CD14-positive monocyte (primary cell): ENCODE results near the gene ADORA2B. TPM values are rescaled to one million over a fixed set of nuclear protein-coding genes. Genes with fewer than 3 reads are reported as not detected.
"Not testable (repeated sequence)": the region's sequence is repeated elsewhere in the genome, so short reads cannot be mapped to it uniquely, and the experiment has no call there.

Source experiments
- DNase-seq, 3 donors: peaks; one replicate each; pipeline ENCODE4 v3.0.0-alpha.2; 2011 to 2022
- H2AFZ ChIP-seq: 2 replicates; pipeline ENCODE4 v1.6.0; 2012; ENCODE audit warnings: mild to moderate bottlenecking, low read depth, low read length, inconsistent platforms; ENCODE audit not compliant: insufficient read depth, poor library complexity, severe bottlenecking
- H3K27ac ChIP-seq, 2 donors: 1 replicate in 1 of 2; 2 replicates in 1 of 2; pipeline ENCODE4 v1.5.1; 2012 to 2013; ENCODE audit warnings: low read length in 2 of 2, control low read depth in 1 of 2, inconsistent platforms in 1 of 2, low read depth in 1 of 2, mild to moderate bottlenecking in 1 of 2
- H3K27me3 ChIP-seq, 2 donors: one replicate each; pipeline versions ENCODE4 v1.6.0 to v1.6.1; 2011 to 2013; ENCODE audit warnings: low read length in 2 of 2; ENCODE audit not compliant: control insufficient read depth in 2 of 2, insufficient read depth in 2 of 2
- H3K36me3 ChIP-seq, 2 donors: replicated peaks in 1 of 2; 1 replicate in 1 of 2; 2 replicates in 1 of 2; pipeline versions ENCODE4 v1.5.1 to v1.6.1; 2012 to 2013; ENCODE audit warnings: low read length in 2 of 2, control low read depth in 1 of 2, inconsistent platforms in 1 of 2, mild to moderate bottlenecking in 1 of 2; ENCODE audit not compliant: insufficient read depth in 2 of 2, control insufficient read depth in 1 of 2
- H3K4me1 ChIP-seq, 2 donors: 1 replicate in 1 of 2; 2 replicates in 1 of 2; pipeline versions ENCODE4 v1.5.1 to v1.6.1; 2012 to 2013; ENCODE audit warnings: low read length in 2 of 2, control low read depth in 1 of 2, inconsistent platforms in 1 of 2, mild to moderate bottlenecking in 1 of 2, moderate library complexity in 1 of 2; ENCODE audit not compliant: insufficient read depth in 2 of 2, control insufficient read depth in 1 of 2
- H3K4me2 ChIP-seq: replicated peaks from 2 replicates; pipeline ENCODE3; 2012; ENCODE audit warnings: low read length, moderate library complexity, mild to moderate bottlenecking; ENCODE audit not compliant: poor library complexity, severe bottlenecking; ENCODE audit errors: extremely low read depth
- H3K4me3 ChIP-seq, 3 experiments: fragments of 200-600 bp in 1 of 3; sonication (generic) in 1 of 3; replicated peaks in 1 of 3; 1 replicate in 2 of 3; 2 replicates in 1 of 3; pipeline ENCODE4 v1.5.1; 2011 to 2013; ENCODE audit warnings: low read length in 3 of 3, mild to moderate bottlenecking in 3 of 3, control low read depth in 2 of 3, low read depth in 2 of 3, inconsistent platforms in 1 of 3, moderate library complexity in 1 of 3
- H3K79me2 ChIP-seq: 2 replicates; pipeline ENCODE4 v1.6.0; 2012; ENCODE audit warnings: mild to moderate bottlenecking, control low read depth, inconsistent platforms, low read length, moderate library complexity; ENCODE audit not compliant: insufficient read depth
- H3K9ac ChIP-seq: 2 replicates; pipeline ENCODE4 v1.6.0; 2017; ENCODE audit warnings: low read length, mild to moderate bottlenecking; ENCODE audit not compliant: insufficient read depth, poor library complexity, severe bottlenecking
- H3K9me3 ChIP-seq, 2 donors: replicated peaks in 1 of 2; 1 replicate in 1 of 2; 2 replicates in 1 of 2; pipeline versions ENCODE4 v1.5.1 to v1.6.1; 2012 to 2013; ENCODE audit warnings: low read length in 2 of 2, control low read depth in 1 of 2; ENCODE audit not compliant: control insufficient read depth in 1 of 2, insufficient read depth in 1 of 2
- H4K20me1 ChIP-seq: 2 replicates; pipeline ENCODE4 v1.6.0; 2012; ENCODE audit warnings: mild to moderate bottlenecking, low read length, control low read depth, moderate library complexity; ENCODE audit not compliant: insufficient read depth
- H3K27ac Mint-ChIP-seq, 7 donors: one replicate each; pipeline ENCODE4 v1.8.0; 2020; ENCODE audit warnings: mild to moderate bottlenecking in 7 of 7, mixed read lengths in 7 of 7, moderate library complexity in 6 of 7, inconsistent platforms in 2 of 7
- H3K27me3 Mint-ChIP-seq, 3 donors: one replicate each; pipeline ENCODE4 v1.8.0; 2021 to 2022; ENCODE audit warnings: low read depth in 3 of 3, mild to moderate bottlenecking in 3 of 3, mixed read lengths in 3 of 3, moderate library complexity in 3 of 3, inconsistent platforms in 1 of 3
- H3K36me3 Mint-ChIP-seq, 2 donors: one replicate each; pipeline ENCODE4 v1.8.0; 2020; ENCODE audit warnings: mixed read lengths in 2 of 2, inconsistent platforms in 1 of 2, mild to moderate bottlenecking in 1 of 2
- H3K4me1 Mint-ChIP-seq: one replicate; pipeline ENCODE4 v1.8.0; 2020; ENCODE audit warnings: mild to moderate bottlenecking, mixed read lengths
- H3K4me3 Mint-ChIP-seq, 2 donors: one replicate each; pipeline ENCODE4 v1.8.0; 2020; ENCODE audit warnings: mild to moderate bottlenecking in 2 of 2, mixed read lengths in 2 of 2, moderate library complexity in 1 of 2
- H3K9me3 Mint-ChIP-seq, 7 donors: one replicate each; pipeline ENCODE4 v1.8.0; 2020 to 2022; ENCODE audit warnings: mixed read lengths in 7 of 7, mild to moderate bottlenecking in 6 of 7, moderate library complexity in 6 of 7, inconsistent platforms in 2 of 7
- WGBS: methylation state at CpG from one replicate; pipeline ENCODE4 v1.1.5; 2013; ENCODE audit warnings: missing lambda C conversion rate; ENCODE audit not compliant: insufficient coverage; 5-methylcytosine and 5-hydroxymethylcytosine counted together
- intact Hi-C, 2 donors: fragments of 100-400 bp; cut with micrococcal nuclease; formaldehyde crosslinking; loops; one replicate each; pipeline versions ENCODE4 v1.15.0 to v1.15.1; 2023
- polyA plus RNA-seq, 3 donors: library from polyadenylated mRNA; depleted of rRNA in 1 of 3; unstranded in 2 of 3; stranded (reverse) in 1 of 3; fragments of 300-500 nt in 2 of 3; fragments of >200 nt in 1 of 3; fragmentation: Illumina TruSeq in 2 of 3; gene quantifications; 1 replicate in 2 of 3; 2 replicates in 1 of 3; pipeline ENCODE4 v1.2.3, GENCODE V29; 2012 to 2021
- TF ChIP-seq, protein P1 (sequence below): fragments of 200-600 bp; IDR thresholded peaks from one replicate; pipeline ENCODE4 v1.8.0; 2022; ENCODE audit warnings: antibody characterized with exemption, mild to moderate bottlenecking

The ADORA2B gene
- polyA plus RNA-seq, 3 donors, result 2.0 to 6.4 (median 4.4) TPM

DNA sequence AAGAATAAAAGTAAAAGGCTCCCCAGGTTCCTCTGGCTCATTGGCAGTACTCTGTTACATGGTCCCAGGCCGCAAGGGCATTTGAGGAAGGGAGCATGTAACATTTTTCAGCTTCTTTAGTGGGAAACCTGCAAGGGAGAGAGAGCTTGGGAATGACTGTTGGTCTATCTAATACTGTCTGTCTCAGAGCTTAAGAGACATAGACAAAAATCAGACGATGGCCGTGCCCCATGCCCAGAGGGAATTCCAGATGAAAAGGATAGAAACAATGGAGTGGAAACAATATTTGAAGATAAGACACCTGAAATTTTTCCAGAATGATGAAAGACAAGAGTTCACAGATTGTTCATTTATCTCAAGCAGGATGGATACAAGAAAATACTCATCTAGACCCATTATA is 48.1 kb upstream of the ADORA2B start:
- no peak overlapping the region for H3K4me3 ChIP-seq
- H3K9me3 ChIP-seq, result no peaks in the 10 kb centered on the region
- peaks cover 0 to 3% (median 2%) of the 10 kb centered on the region in 3 donors for H3K27me3 Mint-ChIP-seq
- WGBS, result 91% methylated on average over 3 of the region's 3 CpGs
- TF ChIP-seq, protein P1, sequence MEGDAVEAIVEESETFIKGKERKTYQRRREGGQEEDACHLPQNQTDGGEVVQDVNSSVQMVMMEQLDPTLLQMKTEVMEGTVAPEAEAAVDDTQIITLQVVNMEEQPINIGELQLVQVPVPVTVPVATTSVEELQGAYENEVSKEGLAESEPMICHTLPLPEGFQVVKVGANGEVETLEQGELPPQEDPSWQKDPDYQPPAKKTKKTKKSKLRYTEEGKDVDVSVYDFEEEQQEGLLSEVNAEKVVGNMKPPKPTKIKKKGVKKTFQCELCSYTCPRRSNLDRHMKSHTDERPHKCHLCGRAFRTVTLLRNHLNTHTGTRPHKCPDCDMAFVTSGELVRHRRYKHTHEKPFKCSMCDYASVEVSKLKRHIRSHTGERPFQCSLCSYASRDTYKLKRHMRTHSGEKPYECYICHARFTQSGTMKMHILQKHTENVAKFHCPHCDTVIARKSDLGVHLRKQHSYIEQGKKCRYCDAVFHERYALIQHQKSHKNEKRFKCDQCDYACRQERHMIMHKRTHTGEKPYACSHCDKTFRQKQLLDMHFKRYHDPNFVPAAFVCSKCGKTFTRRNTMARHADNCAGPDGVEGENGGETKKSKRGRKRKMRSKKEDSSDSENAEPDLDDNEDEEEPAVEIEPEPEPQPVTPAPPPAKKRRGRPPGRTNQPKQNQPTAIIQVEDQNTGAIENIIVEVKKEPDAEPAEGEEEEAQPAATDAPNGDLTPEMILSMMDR, result no peak
- no peak overlapping the region for H3K9ac ChIP-seq
- H3K36me3 Mint-ChIP-seq, result no peaks in the 10 kb centered on the region
- peak overlapping the region in 2 of 7 donors; percentile 81 to 88 for H3K27ac Mint-ChIP-seq
- H3K4me2 ChIP-seq, result no peak overlapping the region
- no peak for DNase-seq
- intact Hi-C loops, result no loop called here
- H3K27ac ChIP-seq, result no peak overlapping the region
- H3K9me3 Mint-ChIP-seq, result peaks cover 0 to 6% (median 3%) of the 10 kb centered on the region in 7 donors
- H3K4me3 Mint-ChIP-seq, result no peak overlapping the region
- no peaks in the 10 kb centered on the region for H3K79me2 ChIP-seq
- H3K27me3 ChIP-seq, result no peaks in the 10 kb centered on the region
- H3K4me1 ChIP-seq, result peaks cover 0 to 5% of the 10 kb centered on the region in 2 donors
- H2AFZ ChIP-seq, result no peak overlapping the region
- peaks cover 10% of the 10 kb centered on the region for H3K4me1 Mint-ChIP-seq
- no peaks in the 10 kb centered on the region for H3K36me3 ChIP-seq
- H4K20me1 ChIP-seq, result no peaks in the 10 kb centered on the region

DNA sequence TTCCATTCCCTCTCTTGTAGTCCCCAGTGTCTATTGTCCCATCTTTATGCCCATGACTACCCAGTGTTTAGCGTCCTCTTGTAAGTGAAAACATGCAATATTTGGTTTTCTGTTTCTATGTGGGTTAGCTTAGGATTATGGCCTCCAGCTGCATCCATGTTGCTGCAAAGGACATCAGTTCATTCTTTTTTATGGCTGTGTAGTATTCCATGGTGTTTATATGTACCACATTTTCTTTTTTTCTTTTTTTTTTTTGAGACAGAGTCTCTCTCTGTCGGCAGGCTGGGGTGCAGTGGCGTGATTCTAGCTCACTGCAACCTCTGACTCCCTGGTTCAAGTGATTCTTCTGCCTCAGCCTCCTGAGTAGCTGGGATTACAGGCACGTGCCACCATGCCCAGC is 45.3 kb upstream of the ADORA2B start:
- H3K4me3 ChIP-seq, H3K4me2 ChIP-seq, H2AFZ ChIP-seq, H3K27ac Mint-ChIP-seq, H3K27me3 Mint-ChIP-seq, DNase-seq, H3K4me1 Mint-ChIP-seq, H3K9me3 ChIP-seq, H3K9me3 Mint-ChIP-seq, H3K36me3 ChIP-seq, H3K27ac ChIP-seq, H3K27me3 ChIP-seq, H3K4me3 Mint-ChIP-seq, intact Hi-C loops, H3K36me3 Mint-ChIP-seq, H3K4me1 ChIP-seq, H3K79me2 ChIP-seq, H3K9ac ChIP-seq, H4K20me1 ChIP-seq: not testable (repeated sequence)
- WGBS, result 100% methylated on average over 3 of the region's 4 CpGs
